Measurements from ENCODE around the gene MYO19. TPM values are rescaled to one million over a fixed set of nuclear protein-coding genes. Genes with fewer than 3 reads are reported as not detected.

The MYO19 gene, protein sequence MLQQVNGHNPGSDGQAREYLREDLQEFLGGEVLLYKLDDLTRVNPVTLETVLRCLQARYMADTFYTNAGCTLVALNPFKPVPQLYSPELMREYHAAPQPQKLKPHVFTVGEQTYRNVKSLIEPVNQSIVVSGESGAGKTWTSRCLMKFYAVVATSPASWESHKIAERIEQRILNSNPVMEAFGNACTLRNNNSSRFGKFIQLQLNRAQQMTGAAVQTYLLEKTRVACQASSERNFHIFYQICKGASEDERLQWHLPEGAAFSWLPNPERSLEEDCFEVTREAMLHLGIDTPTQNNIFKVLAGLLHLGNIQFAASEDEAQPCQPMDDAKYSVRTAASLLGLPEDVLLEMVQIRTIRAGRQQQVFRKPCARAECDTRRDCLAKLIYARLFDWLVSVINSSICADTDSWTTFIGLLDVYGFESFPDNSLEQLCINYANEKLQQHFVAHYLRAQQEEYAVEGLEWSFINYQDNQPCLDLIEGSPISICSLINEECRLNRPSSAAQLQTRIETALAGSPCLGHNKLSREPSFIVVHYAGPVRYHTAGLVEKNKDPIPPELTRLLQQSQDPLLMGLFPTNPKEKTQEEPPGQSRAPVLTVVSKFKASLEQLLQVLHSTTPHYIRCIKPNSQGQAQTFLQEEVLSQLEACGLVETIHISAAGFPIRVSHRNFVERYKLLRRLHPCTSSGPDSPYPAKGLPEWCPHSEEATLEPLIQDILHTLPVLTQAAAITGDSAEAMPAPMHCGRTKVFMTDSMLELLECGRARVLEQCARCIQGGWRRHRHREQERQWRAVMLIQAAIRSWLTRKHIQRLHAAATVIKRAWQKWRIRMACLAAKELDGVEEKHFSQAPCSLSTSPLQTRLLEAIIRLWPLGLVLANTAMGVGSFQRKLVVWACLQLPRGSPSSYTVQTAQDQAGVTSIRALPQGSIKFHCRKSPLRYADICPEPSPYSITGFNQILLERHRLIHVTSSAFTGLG
- total RNA-seq (10 to 100 TPM; 12.0 to 32.5 (median 28.3) TPM), polyA plus RNA-seq (10 to 100 TPM; 16.3 to 43.6 (median 37.5) TPM)
- long read RNA-seq, donor 1, partial matches to known transcripts: 233 of 237 reads
- long read RNA-seq, donor 1, other reads (novel, unspliced or antisense): 0 of 237 reads
- long read RNA-seq, donor 2, partial matches to known transcripts: 8 of 11 reads
- long read RNA-seq, donor 2, other reads (novel, unspliced or antisense): 0 of 11 reads
- long read RNA-seq, donor 3, full-length matches to known transcripts: 3 of 67 reads
- long read RNA-seq, donor 3, partial matches to known transcripts: 57 of 67 reads
- long read RNA-seq, donor 3, other reads (novel, unspliced or antisense): 7 of 67 reads
- long read RNA-seq, donor 4, partial matches to known transcripts: 0 of 1 reads
- long read RNA-seq, donor 4, other reads (novel, unspliced or antisense): 0 of 1 reads
- long read RNA-seq, donor 5, full-length matches to known transcripts: 7 of 20 reads
- long read RNA-seq, donor 5, partial matches to known transcripts: 4 of 20 reads
- long read RNA-seq, donor 5, other reads (novel, unspliced or antisense): 9 of 20 reads
- long read RNA-seq, donor 6, partial matches to known transcripts: 1 of 2 reads
- long read RNA-seq, donor 6, other reads (novel, unspliced or antisense): 0 of 2 reads
- long read RNA-seq, donor 7, partial matches to known transcripts: 0 of 4 reads
- long read RNA-seq, donor 7, other reads (novel, unspliced or antisense): 0 of 4 reads
- long read RNA-seq, donor 8, full-length matches to known transcripts: 4 of 239 reads
- long read RNA-seq, donor 8, partial matches to known transcripts: 230 of 239 reads
- long read RNA-seq, donor 8, other reads (novel, unspliced or antisense): 5 of 239 reads
- long read RNA-seq, donor 9, partial matches to known transcripts: 5 of 11 reads
- long read RNA-seq, donor 9, other reads (novel, unspliced or antisense): 6 of 11 reads
- long read RNA-seq, donor 10, partial matches to known transcripts: 33 of 39 reads
- long read RNA-seq, donor 10, other reads (novel, unspliced or antisense): 5 of 39 reads

- Histone ChIP-seq H3K4me1 (replicated peaks in 1 of 2) (peaks cover 7 to 13% of the 10 kb centered on the region in 2 donors), H3K4me3 (peak within 1 kb of the TSS; percentile 58 to 89 (median 73)), H3K9me3 (replicated peaks in 1 of 3) (no peaks in the 10 kb centered on the region), H3K27me3 (no peaks in the 10 kb centered on the region), H3K27ac (peak within 1 kb of the TSS; percentile 83 to 97 (median 94)), H3K36me3 (replicated peaks in 1 of 2) (peaks cover 0 to 20% of the 10 kb centered on the region in 2 donors)
- intact Hi-C loops (cut with DNase I): no loop called here
- DNase-seq: peak; percentile 84 to 91 (median 86)
- peak; percentile 74 to 83 for TF ChIP-seq POLR2A (IDR thresholded peaks at IDR 0.05)
- TF ChIP-seq, protein P1, sequence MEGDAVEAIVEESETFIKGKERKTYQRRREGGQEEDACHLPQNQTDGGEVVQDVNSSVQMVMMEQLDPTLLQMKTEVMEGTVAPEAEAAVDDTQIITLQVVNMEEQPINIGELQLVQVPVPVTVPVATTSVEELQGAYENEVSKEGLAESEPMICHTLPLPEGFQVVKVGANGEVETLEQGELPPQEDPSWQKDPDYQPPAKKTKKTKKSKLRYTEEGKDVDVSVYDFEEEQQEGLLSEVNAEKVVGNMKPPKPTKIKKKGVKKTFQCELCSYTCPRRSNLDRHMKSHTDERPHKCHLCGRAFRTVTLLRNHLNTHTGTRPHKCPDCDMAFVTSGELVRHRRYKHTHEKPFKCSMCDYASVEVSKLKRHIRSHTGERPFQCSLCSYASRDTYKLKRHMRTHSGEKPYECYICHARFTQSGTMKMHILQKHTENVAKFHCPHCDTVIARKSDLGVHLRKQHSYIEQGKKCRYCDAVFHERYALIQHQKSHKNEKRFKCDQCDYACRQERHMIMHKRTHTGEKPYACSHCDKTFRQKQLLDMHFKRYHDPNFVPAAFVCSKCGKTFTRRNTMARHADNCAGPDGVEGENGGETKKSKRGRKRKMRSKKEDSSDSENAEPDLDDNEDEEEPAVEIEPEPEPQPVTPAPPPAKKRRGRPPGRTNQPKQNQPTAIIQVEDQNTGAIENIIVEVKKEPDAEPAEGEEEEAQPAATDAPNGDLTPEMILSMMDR (IDR thresholded peaks at IDR 0.05): peak in 2 of 6 experiments; percentile 4 to 10
- 0 to 1% (median 1%) methylated on average over 10 to 83 of the region's 83 CpGs; no CpG with 5 or more reads in 1 of the 4 donors for WGBS, 4 donors
Measured at GRCh38 chr17:36534840-36535668, at the start of gene MYO19, which contains the start of gene PIGW. MYO19 (minus strand) TSS chr17:36534868; CDS start chr17:36532538, 2,330 bp downstream. PIGW (plus strand) TSS chr17:36534987; CDS start chr17:36537102, 2,115 bp downstream.

- H3K27ac ChIP-seq: no peak overlapping the region
- WGBS, 4 donors: 35 to 64% (median 42%) methylated on average over 1 of the region's 1 CpG
- H3K36me3 ChIP-seq (replicated peaks in 1 of 2): peaks cover 0 to 99% of the 10 kb centered on the region in 2 donors
Measured at GRCh38 chr17:36583787-36584186, 49.1 kb upstream of the MYO19 start.

More at GRCh38 chr17:36583787-36584186, 49.1 kb upstream of the MYO19 start:
- Histone ChIP-seq H3K4me3 (no peak overlapping the region), H3K4me1 (replicated peaks in 1 of 2) (no peaks in the 10 kb centered on the region), H3K27me3 (no peaks in the 10 kb centered on the region), H3K9me3 (replicated peaks in 1 of 3) (no peaks in the 10 kb centered on the region)
- TF ChIP-seq, protein P1 (IDR thresholded peaks at IDR 0.05): no peak
- no peak for DNase-seq
- intact Hi-C loops (cut with DNase I): no loop called here

Data from adrenal gland (tissue), 19 donors.